HG02938 (cell line): ENCODE results near the gene CEP170B.
"Not testable (repeated sequence)": the region's sequence is repeated elsewhere in the genome, so short reads cannot be mapped to it uniquely, and the experiment has no call there.

Experiments used
- ATAC-seq: cut with Tn5 transposase; IDR thresholded peaks from one replicate; pipeline ENCODE4 v1.9.1; 2021; ENCODE audit warnings: mild to moderate bottlenecking, moderate library complexity; ENCODE audit not compliant: unreplicated experiment

The CEP170B gene

DNA sequence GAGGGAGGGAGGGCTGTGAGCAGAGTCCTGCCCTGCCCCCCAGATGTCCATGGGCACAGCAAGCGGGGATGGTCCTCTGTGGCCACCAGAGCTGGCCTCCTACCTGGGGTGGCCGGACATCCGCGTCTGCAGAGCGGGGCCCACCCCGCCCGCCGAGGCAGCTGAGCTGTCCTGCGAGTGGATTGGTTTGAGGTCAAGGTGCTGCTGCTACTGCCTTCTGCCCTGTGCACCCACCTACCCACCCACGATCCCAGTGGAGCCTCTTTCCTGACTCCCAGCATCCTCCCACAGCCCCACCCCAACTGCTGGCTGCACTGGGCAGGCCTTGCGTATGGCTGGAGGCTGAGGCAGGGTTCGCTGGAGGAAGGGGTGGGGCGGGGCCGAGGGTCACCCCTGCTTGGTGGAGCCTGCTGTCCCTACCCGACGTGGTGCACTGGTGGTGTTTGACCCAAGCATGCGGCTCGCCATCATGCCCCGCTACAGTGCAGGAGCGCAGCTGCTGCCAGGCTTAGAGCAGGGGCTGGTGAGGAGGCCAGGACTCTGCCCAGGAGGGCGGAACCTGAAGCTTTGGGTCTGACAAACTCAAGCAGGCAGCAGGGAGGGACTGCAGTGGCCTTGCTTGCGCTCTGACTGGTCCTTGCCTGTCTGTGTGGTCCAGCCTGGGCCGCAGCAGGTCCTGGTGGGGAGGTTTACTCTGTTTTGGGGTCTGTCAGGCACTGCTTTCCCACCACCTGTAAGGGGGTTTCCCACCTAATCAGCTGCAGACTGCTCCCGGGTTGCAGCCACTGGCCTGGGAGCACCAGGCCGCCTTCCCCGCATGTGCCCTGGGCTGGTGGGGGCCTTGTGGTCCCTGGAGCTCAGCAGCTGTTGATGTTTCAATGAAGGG, 23.7 kb downstream of the CEP170B start:
- no peak for ATAC-seq

DNA sequence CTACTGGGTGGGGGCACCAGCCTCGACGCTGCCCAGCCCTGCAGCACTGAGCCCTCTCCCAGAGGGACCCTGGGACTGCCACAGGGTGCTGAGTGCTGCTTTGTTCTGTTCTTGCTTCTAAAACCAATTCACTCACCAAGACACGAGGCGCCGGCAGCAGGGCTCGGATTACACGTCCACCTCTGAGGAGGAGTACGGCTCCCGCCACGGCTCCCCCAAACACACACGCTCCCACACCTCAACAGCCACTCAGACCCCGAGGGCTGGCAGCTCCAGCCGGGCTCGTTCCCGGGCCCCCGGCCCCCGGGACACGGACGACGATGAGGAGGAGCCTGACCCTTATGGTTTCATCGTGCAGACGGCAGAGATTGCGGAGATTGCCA, 24.3 kb downstream of the CEP170B start:
- ATAC-seq = no peak

DNA sequence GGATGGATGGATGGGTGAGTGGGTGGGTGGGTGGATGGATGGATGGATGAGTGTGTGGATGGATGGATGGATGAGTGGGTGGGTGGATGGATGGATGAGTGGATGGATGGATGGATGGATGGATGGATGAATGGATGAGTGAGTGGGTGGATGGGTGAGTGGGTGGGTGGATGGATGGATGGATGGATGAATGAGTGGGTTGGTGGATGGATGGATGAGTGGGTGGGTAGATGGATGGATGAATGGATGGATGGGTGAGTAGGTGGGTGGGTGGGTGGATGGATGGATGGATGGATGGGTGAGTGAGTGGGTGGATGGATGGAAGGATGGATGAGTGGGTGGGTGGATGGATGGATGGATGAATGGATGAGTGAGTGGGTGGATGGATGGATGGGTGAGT, 25.2 kb downstream of the CEP170B start:
- not testable (repeated sequence) for ATAC-seq

DNA sequence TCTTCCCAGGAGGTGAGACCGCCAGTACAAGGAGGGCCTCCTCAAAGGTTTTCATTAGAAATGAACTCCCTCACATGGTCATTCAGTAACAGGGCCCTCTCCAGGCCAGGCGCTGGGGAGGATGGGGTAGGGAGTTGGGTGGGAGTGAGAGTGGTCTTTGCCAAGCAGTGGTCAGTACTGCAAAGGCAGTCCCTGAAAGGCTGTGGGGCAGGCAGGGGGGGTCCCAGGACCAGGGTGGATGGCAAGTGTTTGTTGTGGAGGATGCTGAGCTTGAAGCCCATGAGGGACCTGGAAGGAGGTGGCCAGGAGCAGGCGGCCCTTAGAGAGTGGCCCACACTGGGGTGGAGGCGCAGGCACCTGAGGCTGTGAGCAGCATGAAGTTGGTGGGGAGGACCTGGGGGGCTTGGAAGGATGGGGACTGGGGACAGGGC, 26.1 kb downstream of the CEP170B start:
- ATAC-seq = no peak

DNA sequence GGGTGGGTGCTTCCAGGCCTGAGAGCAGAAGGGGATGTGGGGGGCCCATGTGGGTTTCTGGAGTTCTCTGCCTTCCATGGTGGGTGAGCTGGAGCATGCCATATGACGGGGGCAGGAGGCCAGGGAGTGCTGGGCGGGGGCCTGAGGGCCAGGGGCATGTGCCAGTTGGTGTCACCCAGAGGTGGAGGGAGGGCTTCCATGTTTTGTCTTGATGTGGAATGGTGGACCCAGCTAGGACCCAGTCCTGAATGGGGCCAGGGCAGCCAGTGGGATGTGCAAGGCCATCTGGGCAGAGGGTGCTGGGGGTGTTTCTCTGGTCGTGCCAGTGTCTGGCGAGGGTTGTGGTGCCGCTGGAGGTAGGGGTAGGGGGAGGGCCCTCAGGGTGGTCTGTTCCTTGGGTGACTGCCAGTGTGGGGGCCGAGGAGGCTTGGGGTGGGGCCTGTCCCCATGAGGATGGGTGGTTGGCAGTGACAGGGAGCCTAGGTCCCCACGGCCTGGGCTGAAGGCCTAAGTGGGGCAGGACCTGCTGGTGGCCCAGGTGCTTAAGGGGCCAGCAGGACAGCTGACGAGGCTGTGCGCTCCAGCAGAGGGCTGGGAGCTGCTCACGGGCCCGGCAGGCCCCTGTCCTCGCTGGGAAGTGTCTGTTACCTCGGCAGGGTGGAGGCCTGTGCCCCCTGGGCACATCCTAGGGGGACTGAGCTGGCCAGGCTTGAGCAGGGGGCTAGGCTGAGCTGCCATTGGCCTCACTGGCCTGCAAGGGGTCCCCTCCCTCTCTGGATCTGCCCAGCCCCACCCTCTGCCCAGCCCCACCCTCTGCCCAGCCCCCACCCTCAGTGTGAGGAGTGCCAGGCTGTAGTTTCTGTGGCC, 26.8 kb downstream of the CEP170B start:
- no peak for ATAC-seq

DNA sequence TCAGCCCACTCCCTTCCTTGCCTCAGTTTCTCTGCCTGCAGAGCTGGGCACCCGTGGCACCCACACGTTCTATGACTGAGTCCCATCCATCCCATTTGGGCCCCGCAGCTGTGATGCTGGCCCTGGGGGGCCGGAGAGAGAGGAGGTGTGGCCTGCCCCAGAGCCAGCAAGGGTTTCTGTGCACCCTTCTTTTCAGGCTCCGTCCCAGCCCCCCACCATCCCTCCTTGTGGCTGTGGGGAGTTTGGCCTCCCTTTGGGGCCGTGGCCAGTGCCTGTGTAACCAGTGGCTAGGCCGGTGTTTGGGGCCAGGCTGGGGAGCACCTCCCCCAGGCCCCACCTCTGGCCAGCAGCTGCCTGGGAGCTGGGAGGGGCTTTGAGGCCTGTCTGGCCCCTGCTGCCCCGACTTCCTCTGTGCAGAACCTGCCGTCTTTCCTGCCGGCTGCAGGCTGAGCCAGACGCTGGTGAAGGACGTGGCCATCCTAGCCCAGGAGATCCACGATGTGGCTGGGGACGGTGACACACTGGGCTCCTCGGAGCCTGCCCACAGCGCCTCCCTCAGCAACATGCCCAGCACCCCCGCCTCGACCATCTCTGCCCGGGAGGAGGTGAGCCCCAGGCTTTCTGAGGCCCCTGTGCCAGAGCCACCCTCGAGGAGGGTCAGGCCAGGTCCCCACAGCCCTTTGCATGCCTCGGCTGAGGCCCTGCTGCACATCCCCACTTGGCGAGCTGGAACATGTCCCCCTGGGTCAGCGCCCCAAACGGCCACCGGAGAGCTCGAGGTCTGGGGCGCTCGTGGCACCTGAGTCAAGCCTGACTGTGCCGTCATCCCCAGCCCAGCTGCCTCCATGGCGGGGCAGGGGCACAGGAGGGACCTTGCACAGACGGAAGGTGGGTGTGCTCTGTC, 27.7 kb downstream of the CEP170B start:
- ATAC-seq = no peak

DNA sequence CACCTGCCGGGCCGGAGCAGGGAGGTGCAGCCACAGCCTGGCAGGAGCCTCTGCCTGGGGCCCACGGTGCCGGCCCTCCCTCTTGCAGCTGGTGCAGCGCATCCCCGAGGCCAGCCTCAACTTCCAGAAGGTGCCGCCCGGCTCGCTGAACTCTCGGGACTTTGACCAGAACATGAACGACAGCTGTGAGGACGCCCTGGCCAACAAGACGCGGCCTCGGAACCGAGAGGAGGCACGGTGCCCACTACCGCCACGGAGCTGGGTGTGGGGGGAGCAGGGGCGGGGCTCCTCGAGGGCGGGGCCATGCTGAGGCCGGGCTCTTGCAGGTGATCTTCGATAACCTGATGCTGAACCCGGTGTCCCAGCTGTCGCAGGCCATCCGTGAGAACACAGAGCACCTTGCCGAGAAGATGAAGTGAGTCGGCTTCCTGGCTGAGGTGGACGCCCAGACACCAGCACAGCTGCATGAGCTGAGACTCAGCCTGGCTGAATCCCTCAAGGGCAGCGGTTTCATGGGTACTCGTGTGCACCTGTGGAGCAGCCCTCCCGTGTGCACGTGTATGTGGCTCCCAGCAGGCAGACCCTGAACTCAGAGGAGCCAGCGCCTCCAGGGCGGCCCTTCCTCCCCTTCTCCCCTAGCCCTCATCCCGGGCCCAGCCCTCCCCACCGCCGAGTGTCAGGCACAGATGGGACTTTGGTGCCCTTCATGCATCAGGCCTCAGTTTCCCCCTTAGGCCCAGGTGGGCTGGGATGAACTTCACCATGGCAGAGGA, 28.6 kb downstream of the CEP170B start:
- no peak for ATAC-seq

DNA sequence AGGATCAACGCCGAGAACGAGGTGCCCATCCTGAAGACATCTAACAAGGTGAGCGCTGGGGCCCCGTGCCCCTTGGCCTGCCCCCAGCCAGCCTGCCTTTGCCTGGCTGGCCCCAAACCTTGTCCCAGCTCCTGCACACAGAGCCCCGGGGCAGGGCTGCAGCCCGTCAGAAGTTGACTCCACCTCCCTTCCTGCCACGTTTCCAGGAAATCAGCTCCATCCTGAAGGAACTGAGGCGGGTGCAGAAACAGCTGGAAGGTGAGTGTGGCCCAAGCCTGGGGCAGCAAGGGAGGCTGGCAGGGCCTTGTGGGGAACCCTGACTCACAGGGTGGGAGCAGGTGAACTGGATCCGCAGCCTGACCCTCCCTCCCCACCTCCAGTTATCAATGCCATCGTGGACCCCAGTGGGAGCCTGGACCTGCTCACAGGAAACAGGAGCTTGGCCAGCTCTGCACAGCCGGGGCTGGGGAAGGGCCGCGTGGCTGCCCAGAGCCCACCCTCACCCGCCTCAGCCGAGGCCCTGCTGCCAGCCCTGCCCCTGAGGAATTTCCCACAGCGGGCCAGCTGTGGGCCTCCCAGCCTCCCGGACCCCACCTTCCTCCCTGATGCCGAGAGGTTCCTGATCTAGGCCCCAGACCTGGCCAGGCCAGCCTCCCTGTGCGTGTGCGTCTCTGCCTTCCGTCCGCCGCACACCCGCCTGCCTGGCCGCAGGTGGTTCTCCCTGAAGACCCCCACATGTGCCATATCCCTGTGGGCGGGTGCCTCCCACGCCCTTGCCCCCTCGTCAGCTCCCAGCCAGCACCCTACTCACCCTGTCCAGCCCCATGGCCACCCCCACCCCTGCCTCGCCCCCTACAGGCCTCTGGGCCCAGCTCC, 29.5 kb downstream of the CEP170B start:
- no peak for ATAC-seq

DNA sequence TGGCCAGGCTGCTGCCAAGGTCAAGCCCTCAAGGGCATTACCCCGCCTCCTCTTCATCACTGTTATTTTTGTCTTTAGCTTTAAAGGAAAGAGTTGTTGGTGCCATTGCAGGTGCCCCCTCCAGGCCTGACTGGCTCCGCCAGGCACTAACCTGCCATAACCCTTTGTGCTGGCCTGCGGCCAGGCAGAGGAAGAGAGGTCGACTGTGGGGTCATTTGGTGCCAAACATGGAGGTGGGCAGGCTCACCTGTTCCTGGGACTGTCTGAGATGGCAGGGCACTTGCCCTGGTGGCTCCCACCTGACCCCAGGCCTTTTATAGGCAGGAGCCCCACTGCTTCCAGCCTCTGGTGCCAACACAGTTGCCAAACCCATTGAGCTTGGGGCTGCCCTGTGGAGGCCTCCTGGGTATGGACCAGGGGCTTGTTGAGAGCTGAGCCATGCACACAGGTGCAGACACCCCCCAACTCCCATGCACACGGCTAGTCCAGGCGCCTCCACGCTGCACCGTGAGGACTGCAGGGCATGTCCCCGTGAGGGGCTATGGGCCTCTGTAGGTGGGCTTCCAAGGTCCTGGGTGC, 30.2 kb downstream of the CEP170B start:
- ATAC-seq = no peak

DNA sequence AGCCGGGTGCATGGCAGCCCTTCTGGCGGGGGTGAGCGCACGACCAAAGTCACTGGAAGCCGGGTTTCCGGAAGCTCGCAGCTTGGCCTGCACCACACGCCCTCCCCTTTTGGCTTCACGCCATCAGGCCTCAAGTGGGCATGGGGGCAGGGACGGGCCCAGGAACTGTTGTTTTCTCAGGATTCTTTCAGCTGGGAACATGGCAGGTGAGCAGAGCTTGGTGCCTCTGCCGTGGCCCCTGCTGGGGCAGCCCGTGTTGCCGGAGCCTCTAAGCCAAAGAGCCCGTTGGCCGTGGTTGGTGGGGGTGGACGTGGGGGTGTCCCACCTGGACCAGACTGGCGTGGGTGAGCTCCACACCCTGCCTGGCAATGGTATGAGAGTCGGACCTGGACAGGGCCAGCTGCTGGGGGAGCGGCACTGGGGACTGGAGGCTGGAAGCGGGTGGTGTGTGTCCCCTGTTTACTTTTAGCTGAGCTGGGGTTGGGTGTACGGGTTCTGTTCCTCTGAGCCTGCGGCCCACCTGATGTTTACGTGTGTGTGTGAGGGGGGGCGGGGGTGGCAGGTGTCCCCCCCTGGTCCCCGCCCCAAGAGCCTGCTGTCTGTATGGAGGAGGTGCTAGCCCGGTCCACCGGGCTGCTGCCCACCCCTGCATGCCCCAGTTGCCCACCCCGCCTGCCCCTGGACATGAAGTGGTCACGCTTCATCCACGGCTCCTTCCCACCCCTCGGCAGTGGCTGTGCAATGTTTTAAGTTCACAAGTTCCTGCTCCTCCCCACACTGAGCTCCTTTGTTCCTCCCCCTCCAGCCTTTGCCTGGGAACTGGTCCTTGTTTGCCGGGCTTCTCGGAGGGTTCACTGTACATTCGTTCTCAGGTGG, 31.0 kb downstream of the CEP170B start:
- no peak for ATAC-seq

DNA sequence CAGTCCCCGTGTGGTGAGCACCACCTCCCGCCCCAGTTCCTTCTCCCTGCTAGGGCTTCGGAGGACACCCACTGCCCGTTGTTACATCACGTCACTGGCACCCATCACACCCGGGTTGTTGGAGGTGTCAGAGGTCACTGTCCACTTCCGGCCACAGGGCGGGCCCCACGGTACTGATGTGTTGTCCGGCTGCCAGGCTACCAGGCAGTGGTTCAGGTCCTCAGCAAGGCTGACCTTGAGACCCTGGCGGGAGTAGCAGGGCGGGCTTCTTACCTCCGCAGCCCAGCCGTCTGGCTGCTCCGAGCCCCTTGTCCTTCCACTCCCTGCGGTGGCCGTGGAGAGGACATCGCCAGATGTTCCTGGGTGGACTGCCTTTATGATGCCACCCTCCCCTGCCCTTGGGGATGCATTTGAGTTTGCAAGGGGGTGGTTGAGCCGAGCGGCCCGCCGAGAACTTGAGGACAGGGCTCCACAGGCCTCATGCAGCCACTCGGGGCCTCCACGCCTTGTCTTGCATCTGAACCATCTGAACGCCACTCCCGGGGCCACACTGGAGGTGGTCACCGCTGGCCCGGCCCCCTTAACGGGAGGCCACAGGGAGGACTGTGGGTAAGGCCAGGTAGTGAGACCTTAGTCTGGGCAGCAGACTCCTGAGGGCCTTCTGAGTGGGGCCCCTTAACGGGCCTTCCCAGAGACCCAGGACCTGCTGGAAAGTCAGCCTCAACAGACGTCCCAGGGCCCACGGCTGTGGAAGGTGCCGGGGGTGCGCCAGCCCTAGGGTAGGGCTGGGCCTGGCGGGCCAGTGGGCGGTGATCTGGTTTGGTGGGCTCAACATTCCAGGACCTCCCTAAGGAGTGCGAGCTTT, 32.5 kb downstream of the CEP170B start:
- no peak for ATAC-seq

DNA sequence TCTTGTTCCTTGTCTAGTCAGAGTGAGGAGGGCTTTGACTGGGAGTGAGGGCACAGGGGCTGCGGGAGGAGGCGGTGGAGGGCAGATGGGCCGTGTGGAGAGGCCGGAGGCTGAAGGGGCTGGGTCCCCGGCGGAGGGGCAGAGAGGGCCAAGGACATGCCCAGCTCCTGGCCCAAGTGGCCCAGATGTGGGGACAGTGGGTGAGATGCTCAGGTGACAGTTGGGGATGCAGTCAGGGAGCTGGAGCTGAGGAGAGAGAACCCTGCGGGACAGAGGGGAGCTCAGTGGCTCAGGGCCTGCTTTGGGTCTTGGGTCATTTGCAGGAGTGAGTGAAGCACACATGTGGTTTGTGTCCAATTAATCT, 33.1 kb downstream of the CEP170B start:
- no peak for ATAC-seq

DNA sequence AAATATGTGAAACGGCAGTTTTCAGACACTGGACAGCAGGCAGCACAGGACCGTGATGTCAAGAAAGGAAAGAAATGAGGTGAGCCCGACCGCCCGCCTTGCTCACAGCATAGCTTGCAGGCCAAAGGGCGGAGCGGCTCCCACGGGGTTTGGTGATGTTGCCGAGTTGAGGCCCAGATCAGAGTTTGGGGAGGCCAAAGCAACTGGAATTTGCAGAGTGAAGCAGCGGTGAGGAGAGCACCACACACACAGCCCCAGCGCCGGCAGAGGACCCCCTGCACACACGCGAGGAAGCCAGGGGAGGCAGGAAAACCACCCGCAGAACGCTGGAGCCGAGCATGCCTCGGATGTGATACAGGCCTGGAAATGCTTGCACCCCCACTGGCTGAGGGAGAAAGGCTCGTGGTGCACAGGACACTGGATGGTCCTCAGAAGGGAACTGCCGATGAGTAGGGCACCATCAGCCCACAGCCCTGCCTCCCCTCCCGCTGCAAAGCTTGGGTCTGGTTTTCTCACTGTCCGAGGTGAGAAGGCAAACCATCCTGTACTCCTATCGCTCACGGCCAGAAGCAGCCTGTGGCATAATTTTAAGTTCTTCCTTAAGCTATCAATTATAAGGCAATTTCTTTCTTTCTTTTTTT, 33.9 kb downstream of the CEP170B start:
- no peak for ATAC-seq

DNA sequence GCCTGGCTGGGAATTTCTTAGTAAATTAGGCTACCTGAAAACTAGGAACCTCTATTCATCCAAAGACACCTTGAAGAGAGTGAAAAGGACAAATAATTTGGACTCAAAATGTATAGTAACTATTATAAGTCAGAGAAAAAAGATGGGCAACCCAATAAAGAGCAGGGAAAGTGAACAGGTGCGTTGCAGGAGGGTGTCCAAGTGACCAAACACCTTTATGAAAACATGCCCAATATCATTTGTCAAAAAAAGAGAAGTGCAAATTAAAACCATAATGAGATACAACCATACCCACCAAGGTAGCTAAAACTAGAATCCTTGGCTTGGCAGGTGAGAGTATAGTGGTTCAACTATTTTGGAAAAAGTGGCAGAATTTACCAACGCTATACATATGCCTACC, 34.7 kb downstream of the CEP170B start:
- no peak for ATAC-seq

DNA sequence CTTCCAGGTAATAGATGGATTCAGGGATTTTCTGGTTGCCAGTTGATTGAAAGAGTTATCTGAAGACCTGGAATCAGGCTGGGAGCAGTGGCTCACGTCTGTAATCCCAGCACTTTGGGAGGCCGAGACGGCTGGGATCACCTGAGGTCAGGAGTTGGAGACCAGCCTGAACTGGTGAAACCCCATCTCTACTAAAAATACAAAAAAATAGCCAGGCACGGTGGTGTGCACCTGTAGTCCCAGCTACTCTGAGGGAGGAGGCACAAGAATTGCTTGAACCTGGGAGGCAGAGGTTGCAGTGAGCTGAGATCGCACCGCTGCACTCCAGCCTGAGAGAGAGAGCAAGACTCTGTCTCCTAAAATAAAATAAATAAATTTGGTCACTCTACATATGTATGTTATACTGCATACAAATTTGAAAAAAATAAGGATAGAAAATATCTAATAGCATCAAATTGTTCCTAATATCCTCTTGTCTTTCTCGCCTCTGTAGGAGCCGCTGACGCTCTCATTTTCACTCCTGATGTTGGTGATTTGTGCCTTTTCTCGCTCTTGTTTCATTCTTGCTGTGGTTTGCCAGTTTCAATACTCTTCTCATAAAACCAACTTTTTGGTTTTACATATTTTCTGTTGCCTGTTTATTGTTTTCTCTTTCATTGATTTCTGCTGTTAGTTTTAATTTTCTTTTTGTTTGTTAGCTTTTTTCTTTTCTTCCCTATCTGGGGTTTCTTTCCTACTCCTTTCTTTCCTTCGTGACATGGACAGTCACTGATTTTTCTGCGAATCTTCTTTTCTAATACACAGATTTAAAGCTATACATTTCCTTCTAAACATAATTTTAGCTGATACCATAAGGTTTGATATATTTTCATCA, 35.8 kb downstream of the CEP170B start:
- no peak for ATAC-seq

DNA sequence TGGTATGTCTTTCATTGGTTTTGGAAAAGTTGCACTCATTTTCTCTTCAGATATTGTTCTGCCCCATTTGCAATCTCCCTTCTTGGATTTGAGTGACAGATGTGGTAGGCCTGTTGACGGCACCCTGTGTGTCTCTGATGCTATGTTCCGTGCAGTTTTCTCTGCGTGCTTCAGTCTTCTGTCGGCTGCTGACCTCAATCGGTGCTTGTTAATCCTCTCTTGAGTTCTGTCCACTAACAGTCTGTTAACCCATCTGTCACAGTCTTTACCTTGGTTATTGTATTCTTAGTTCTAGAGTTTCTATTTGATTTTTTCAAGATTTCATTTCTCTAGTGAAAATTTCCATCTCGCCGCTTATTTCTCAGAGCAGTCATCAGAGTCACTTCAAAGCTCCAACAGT, 38.9 kb downstream of the CEP170B start:
- no peak for ATAC-seq
